Adrenal gland (tissue), 12 donors: Measurements from ENCODE around the gene SPAG4. TPM values are rescaled to one million over a fixed set of nuclear protein-coding genes. Genes with fewer than 3 reads are reported as not detected.

Experiments used
- DNase-seq, 7 donors: peaks; one replicate each; pipeline ENCODE4 v3.0.0-alpha.2; 2019 to 2020
- H3K27ac ChIP-seq, 5 donors: fragments of 200-600 bp; sonication (generic) in 4 of 5; 1 replicate in 3 of 5; 2 replicates in 2 of 5; pipeline versions ENCODE4 v1.5.1 to v1.8.0; 2016 to 2020; ENCODE audit warnings: mild to moderate bottlenecking in 1 of 5
- H3K27me3 ChIP-seq: fragments of 200-600 bp; 2 replicates; pipeline ENCODE4 v1.8.0; 2021
- H3K36me3 ChIP-seq, 2 donors: fragments of 200-600 bp; replicated peaks in 1 of 2; 1 replicate in 1 of 2; 2 replicates in 1 of 2; pipeline versions ENCODE4 v1.5.1 to v1.8.0; 2018 to 2022
- H3K4me1 ChIP-seq, 2 donors: fragments of 200-600 bp; replicated peaks in 1 of 2; 1 replicate in 1 of 2; 2 replicates in 1 of 2; pipeline versions ENCODE4 v1.5.1 to v1.8.0; 2018 to 2021
- H3K4me3 ChIP-seq, 4 donors: fragments of 200-600 bp; sonication (generic) in 3 of 4; one replicate each; pipeline ENCODE4 v1.5.1; 2016 to 2018
- H3K9me3 ChIP-seq, 3 donors: fragments of 200-600 bp; sonication (generic) in 1 of 3; replicated peaks in 1 of 3; 1 replicate in 2 of 3; 2 replicates in 1 of 3; pipeline versions ENCODE4 v1.5.1 to v1.8.0; 2016 to 2021
- CTCF ChIP-seq, 6 experiments: fragments of 450-650 bp in 4 of 6; fragments of 200-600 bp in 2 of 6; sonication (generic) in 1 of 6; IDR thresholded peaks; 1 replicate in 5 of 6; 2 replicates in 1 of 6; pipeline versions ENCODE4 v1.5.1 to v1.8.0; 2016 to 2021; ENCODE audit warnings: antibody characterized with exemption in 6 of 6, mild to moderate bottlenecking in 2 of 6, moderate library complexity in 1 of 6
- POLR2A ChIP-seq, 2 donors: fragments of 450-650 bp; IDR thresholded peaks; one replicate each; pipeline ENCODE4 v1.6.1; 2017; ENCODE audit warnings: antibody characterized with exemption in 2 of 2, mild to moderate bottlenecking in 2 of 2, moderate library complexity in 1 of 2
- WGBS, 4 donors: extraction: QIAGEN DNeasy Blood & Tissue Kit in 2 of 4; methylation state at CpG; one replicate each; pipeline versions ENCODE4 v1.1.5 to v1.1.7; 2013 to 2017; 5-methylcytosine and 5-hydroxymethylcytosine counted together
- intact Hi-C, 2 donors: fragments of 100-400 bp; cut with DNase I; formaldehyde crosslinking; loops; one replicate each; pipeline versions ENCODE4 v1.14.1 to v1.15.0; 2022 to 2023
- polyA plus RNA-seq, 3 donors: library from polyadenylated mRNA; stranded (reverse); fragments of 200-250 nt in 2 of 3; fragments of 350-450 nt in 1 of 3; fragmentation: Illumina TruSeq in 1 of 3; extraction: RNeasy Lipid Tissue Mini Kit (QIAGEN cat#74804) in 1 of 3; gene quantifications; one replicate each; pipeline ENCODE4 v1.2.3, GENCODE V29; 2013 to 2014
- total RNA-seq, 9 donors: library from RNA; depleted of rRNA in 4 of 9; stranded (reverse); fragments of >200 nt in 4 of 9; fragments of 120-200 nt in 1 of 9; fragmentation: NEBNext Ultra II Directional in 1 of 9; extraction: Animal tissue kit (Norgen Biotek cat#: 25700) in 1 of 9; gene quantifications; one replicate each; pipeline versions ENCODE4 v1.1.0 to v1.2.4, GENCODE V29; 2013 to 2023
- donor health status: healthy with polysubstance abuse.
- donor health status: Bipolar disorder and iron deficiency.
- donor health status: DM: yes; HTN: yes; CAD: no.
- donor health status: DM: no; HTN: no; CAD: no.
- donor health status: DM: no; HTN: no; CAD: no.
- donor health status: DM: yes; HTN: yes; CAD: no.

Gene SPAG4
- total and polyA plus RNA-seq, 12 donors = 2.7 to 32.0 (median 13.4) TPM

- intact Hi-C loops = loop anchor here in 1 of 2 donors (5.0 to 10.0 kb wide), 2 partner anchors 45 to 198 kb away; partner anchors contain the start of gene SPAG4
- 15 to 28% (median 19%) methylated on average over 2 of the region's 2 CpGs for WGBS, 4 donors
- Histone ChIP-seq H3K4me3 (peak overlapping the region in 1 of 4 donors; percentile 85), H3K4me1 (peaks cover 12 to 55% of the 10 kb centered on the region in 2 donors), H3K9me3 (no peaks in the 10 kb centered on the region), H3K27me3 (no peaks in the 10 kb centered on the region), H3K27ac (peak overlapping the region in 2 of 5 donors; percentile 36 to 98), H3K36me3 (no peaks in the 10 kb centered on the region)
- no peak for DNase-seq
- TF ChIP-seq CTCF (IDR thresholded peaks at IDR 0.05) (no peak), POLR2A (IDR thresholded peaks at IDR 0.05) (no peak)
Measured at GRCh38 chr20:35662551-35662950, 46.9 kb downstream of the SPAG4 start.

- H3K27ac ChIP-seq = peak overlapping the region; percentile 92 to 99 (median 97)
- no peaks in the 10 kb centered on the region for H3K36me3 ChIP-seq
- intact Hi-C loops = loop anchor here in 1 of 2 donors (5.0 to 10.0 kb wide), 2 partner anchors 46 to 199 kb away; partner anchors contain the start of gene SPAG4
- peak; percentile 33 to 70 (median 50) for DNase-seq
- peak overlapping the region; percentile 18 to 85 (median 70) for H3K4me3 ChIP-seq
- WGBS, 4 donors = 0 to 1% (median 0%) methylated on average over 13 to 28 of the region's 28 CpGs
- H3K9me3 ChIP-seq = no peaks in the 10 kb centered on the region
- H3K4me1 ChIP-seq = peaks cover 12 to 45% of the 10 kb centered on the region in 2 donors
- TF ChIP-seq CTCF (IDR thresholded peaks at IDR 0.05) (no peak), POLR2A (IDR thresholded peaks at IDR 0.05) (no peak)
- H3K27me3 ChIP-seq = no peaks in the 10 kb centered on the region
Measured at GRCh38 chr20:35663516-35664465, 48.2 kb downstream of the SPAG4 start.

- Histone ChIP-seq H3K36me3 (peaks cover 0 to 7% of the 10 kb centered on the region in 2 donors), H3K4me1 (peaks cover 12 to 37% of the 10 kb centered on the region in 2 donors), H3K9me3 (no peaks in the 10 kb centered on the region), H3K27me3 (no peaks in the 10 kb centered on the region), H3K4me3 (peak within 1 kb of the TSS; percentile 18 to 85 (median 70)), H3K27ac (peak within 1 kb of the TSS; percentile 92 to 99 (median 97))
- intact Hi-C loops = loop anchor here in 1 of 2 donors (5.0 to 10.0 kb wide), 2 partner anchors 47 to 200 kb away; partner anchors contain the start of gene SPAG4
- WGBS, 4 donors = 0% methylated on average over 9 to 61 of the region's 61 CpGs
- TF ChIP-seq POLR2A (IDR thresholded peaks at IDR 0.05) = peak; percentile 87 to 90
- peak in 2 of 6 experiments; percentile 4 to 24 for TF ChIP-seq CTCF (IDR thresholded peaks at IDR 0.05)
- DNase-seq = peak; percentile 93 to 96 (median 94)
Measured at GRCh38 chr20:35664466-35665206, 49.0 kb downstream of the SPAG4 start, which contains the start of the genes CPNE1 and RBM12. CPNE1 (minus strand) TSS chr20:35664900; CDS start chr20:35632923, 31,977 bp downstream. RBM12 (minus strand) TSS chr20:35664900; CDS start chr20:35655322, 9,578 bp downstream.
